T-cell (primary cell): ENCODE measurements around the gene PLK5. TPM values are rescaled to one million over a fixed set of nuclear protein-coding genes. Genes with fewer than 3 reads are reported as not detected.
A peak's percentile ranks its signal among the peaks of the same experiment; 100 is the strongest.

Experiments used
- ATAC-seq, 4 experiments: fragments of 200-7000 bp in 3 of 4; fragments of 150-1000 bp in 1 of 4; cut with Tn5 transposase; replicated peaks in 1 of 4; 1 replicate in 3 of 4; 2 replicates in 1 of 4; pipeline ENCODE4 v1.10.0; 2021; ENCODE audit warnings: moderate library complexity in 3 of 4, mild to moderate bottlenecking in 2 of 4, moderate number of reproducible peaks in 1 of 4
- CTCF ChIA-PET, 2 donors: fragments of 300-600 bp; sonication (Branson Sonifier 250); formaldehyde crosslinking; loops; one replicate each; lab custom pipeline; 2022; ENCODE audit warnings: antibody characterized with exemption in 2 of 2; lab: Charles Lee
- POLR2A ChIA-PET, 2 donors: fragments of 300-600 bp; sonication (Branson Sonifier 250); formaldehyde crosslinking; loops; one replicate each; lab custom pipeline; 2022; ENCODE audit warnings: antibody characterized with exemption in 2 of 2; lab: Charles Lee
- DNase-seq, 35 experiments: peaks; one replicate each; pipeline versions ENCODE4 v3.0.0 to v3.0.0-alpha.2; 2013 to 2023
- H3K27ac ChIP-seq: one replicate; pipeline ENCODE4 v1.5.1; 2013; ENCODE audit warnings: low read length
- H3K27me3 ChIP-seq, 2 experiments: replicated peaks in 1 of 2; 1 replicate in 1 of 2; 2 replicates in 1 of 2; pipeline versions ENCODE4 v1.6.1 to v1.7.0; 2013; ENCODE audit warnings: low read length in 1 of 2, mixed read lengths in 1 of 2; ENCODE audit not compliant: control insufficient read depth in 2 of 2, insufficient read depth in 2 of 2; ENCODE audit errors: extremely low read depth in 1 of 2
- H3K36me3 ChIP-seq, 2 donors: 1 replicate in 1 of 2; 2 replicates in 1 of 2; pipeline versions ENCODE4 v1.6.1 to v1.7.0; 2013; ENCODE audit warnings: low read length in 1 of 2; ENCODE audit not compliant: control insufficient read depth in 2 of 2, insufficient read depth in 1 of 2; ENCODE audit errors: extremely low read depth in 1 of 2
- H3K4me1 ChIP-seq, 2 experiments: 1 replicate in 1 of 2; 2 replicates in 1 of 2; pipeline versions ENCODE4 v1.6.1 to v1.7.0; 2013; ENCODE audit warnings: low read length in 2 of 2, mixed read lengths in 1 of 2; ENCODE audit not compliant: insufficient read depth in 2 of 2, control insufficient read depth in 1 of 2; ENCODE audit errors: extremely low read depth in 1 of 2
- H3K4me3 ChIP-seq, 2 donors: 1 replicate in 1 of 2; 2 replicates in 1 of 2; pipeline versions ENCODE4 v1.5.1 to v1.7.0; 2013; ENCODE audit warnings: mild to moderate bottlenecking in 2 of 2, low read length in 1 of 2, moderate library complexity in 1 of 2; ENCODE audit not compliant: control insufficient read depth in 1 of 2; ENCODE audit errors: extremely low read depth in 1 of 2
- H3K9me3 ChIP-seq: 2 replicates; pipeline ENCODE4 v1.7.0; 2013
- H3K27ac Mint-ChIP-seq, 2 donors: one replicate each; pipeline ENCODE4 v1.8.0; 2020 to 2021; ENCODE audit warnings: mild to moderate bottlenecking in 2 of 2, mixed read lengths in 2 of 2
- H3K27me3 Mint-ChIP-seq, 2 donors: one replicate each; pipeline ENCODE4 v1.8.0; 2021 to 2022; ENCODE audit warnings: mixed read lengths in 2 of 2
- H3K36me3 Mint-ChIP-seq: one replicate; pipeline ENCODE4 v1.8.0; 2021; ENCODE audit warnings: mixed read lengths
- H3K4me1 Mint-ChIP-seq, 3 donors: one replicate each; pipeline ENCODE4 v1.8.0; 2020 to 2022; ENCODE audit warnings: mixed read lengths in 3 of 3, mild to moderate bottlenecking in 1 of 3
- H3K4me3 Mint-ChIP-seq, 3 donors: one replicate each; pipeline ENCODE4 v1.8.0; 2020 to 2022; ENCODE audit warnings: mild to moderate bottlenecking in 3 of 3, mixed read lengths in 3 of 3, moderate library complexity in 3 of 3
- H3K9me3 Mint-ChIP-seq, 3 donors: one replicate each; pipeline ENCODE4 v1.8.0; 2020 to 2022; ENCODE audit warnings: mixed read lengths in 3 of 3
- WGBS: methylation state at CpG from one replicate; pipeline ENCODE4 v1.1.5; 2013; ENCODE audit warnings: missing lambda C conversion rate; ENCODE audit not compliant: insufficient coverage; 5-methylcytosine and 5-hydroxymethylcytosine counted together
- total RNA-seq, 35 experiments: library from RNA in 6 of 35; stranded (reverse) in 6 of 35; fragments of 120-200 nt in 1 of 35; gene quantifications; one replicate each; pipeline versions ENCODE4 v1.2.1 to v1.2.4 and lab custom pipeline; 2013 to 2026

Gene PLK5
- total RNA-seq, 5 donors from 2014 or later (not counting 1 experiment from before 2014, with no cell fraction given) = not detected

DNA sequence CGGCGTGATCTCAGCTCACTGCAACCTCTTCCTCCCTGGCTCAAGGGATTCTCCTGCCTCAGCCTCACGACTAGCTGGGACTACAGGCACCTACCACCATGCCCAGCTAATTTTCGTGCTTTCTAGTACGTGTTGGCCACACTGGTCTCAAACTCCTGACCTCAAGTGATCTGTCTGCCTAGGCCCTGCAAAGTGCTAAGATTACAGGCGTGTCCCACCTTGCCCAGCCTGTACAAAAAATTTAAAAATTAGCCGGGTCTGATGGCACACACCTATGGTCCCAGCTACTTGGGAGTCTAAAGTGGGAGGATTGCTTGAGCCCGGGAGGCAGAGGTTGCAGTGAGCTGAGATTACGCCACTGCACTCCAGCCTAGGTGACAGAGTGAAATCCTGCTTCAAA is 48.9 kb downstream of the PLK5 start:
- POLR2A ChIA-PET = interaction anchor here in 1 of 2 donors (0.6 kb wide), 1 partner anchor 98 kb away, joined by 4 read pairs; no protein-coding TSS in a partner anchor
- no peak for ATAC-seq
- Histone ChIP-seq H3K4me1 (peaks cover 3 to 8% of the 10 kb centered on the region in 2 experiments), H3K9me3 (no peaks in the 10 kb centered on the region), H3K4me3 (no peak overlapping the region), H3K27ac (no peak overlapping the region), H3K27me3 (peaks cover 0 to 18% of the 10 kb centered on the region in 2 experiments), H3K36me3 (peaks cover 6 to 11% of the 10 kb centered on the region in 2 donors)
- Mint-ChIP-seq H3K27ac (no peak overlapping the region), H3K9me3 (no peaks in the 10 kb centered on the region), H3K4me1 (peaks cover 0 to 17% (median 2%) of the 10 kb centered on the region in 3 donors), H3K27me3 (peaks cover 3 to 5% of the 10 kb centered on the region in 2 donors), H3K4me3 (no peak overlapping the region), H3K36me3 (no peaks in the 10 kb centered on the region)
- DNase-seq = no peak
- WGBS = 86% methylated on average over 7 of the region's 9 CpGs
- CTCF ChIA-PET = interaction anchor here in 1 of 2 donors (0.7 kb wide), 2 partner anchors 161 to 576 kb away, joined by 3 to 4 read pairs; no protein-coding TSS in a partner anchor

DNA sequence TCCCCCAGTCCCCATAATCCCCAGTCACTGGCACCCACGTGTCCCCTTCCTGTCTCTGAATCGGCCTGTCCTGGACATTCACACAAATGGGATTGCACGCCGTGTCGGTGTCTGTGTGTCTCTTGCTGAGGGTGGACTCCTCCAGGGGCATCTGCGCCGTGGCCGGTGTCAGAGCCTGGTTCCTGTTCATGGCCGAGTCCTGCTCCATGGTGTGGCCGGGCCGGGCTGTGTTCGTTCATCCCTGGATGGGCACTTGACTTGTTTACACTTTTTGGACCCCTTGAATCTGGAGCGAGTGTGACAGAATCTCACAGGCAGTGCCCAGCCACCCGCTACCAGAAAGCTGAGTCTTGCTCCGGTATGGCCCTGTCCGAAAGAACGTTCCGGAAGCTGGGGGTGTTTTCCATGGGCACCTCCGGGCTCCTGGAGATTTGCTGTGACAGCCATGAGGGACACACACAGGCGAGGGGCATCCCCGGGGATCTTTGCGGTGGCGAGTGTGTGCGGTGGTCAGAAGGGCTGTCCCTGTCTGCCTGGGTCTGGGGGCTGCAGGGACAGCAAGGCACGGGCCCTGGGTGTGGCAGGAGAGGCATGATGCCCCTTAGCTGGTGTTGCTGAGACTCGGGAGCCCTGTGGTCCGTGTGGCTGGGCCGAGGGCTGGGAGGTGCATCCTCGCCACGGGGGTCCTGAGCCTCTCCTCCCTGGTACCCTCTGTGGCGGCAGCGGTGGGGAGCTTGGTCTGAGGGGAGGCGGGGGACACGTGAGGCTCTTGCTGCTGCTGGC is 50.7 kb downstream of the PLK5 start:
- 93% methylated on average over 32 of the region's 34 CpGs for WGBS

DNA sequence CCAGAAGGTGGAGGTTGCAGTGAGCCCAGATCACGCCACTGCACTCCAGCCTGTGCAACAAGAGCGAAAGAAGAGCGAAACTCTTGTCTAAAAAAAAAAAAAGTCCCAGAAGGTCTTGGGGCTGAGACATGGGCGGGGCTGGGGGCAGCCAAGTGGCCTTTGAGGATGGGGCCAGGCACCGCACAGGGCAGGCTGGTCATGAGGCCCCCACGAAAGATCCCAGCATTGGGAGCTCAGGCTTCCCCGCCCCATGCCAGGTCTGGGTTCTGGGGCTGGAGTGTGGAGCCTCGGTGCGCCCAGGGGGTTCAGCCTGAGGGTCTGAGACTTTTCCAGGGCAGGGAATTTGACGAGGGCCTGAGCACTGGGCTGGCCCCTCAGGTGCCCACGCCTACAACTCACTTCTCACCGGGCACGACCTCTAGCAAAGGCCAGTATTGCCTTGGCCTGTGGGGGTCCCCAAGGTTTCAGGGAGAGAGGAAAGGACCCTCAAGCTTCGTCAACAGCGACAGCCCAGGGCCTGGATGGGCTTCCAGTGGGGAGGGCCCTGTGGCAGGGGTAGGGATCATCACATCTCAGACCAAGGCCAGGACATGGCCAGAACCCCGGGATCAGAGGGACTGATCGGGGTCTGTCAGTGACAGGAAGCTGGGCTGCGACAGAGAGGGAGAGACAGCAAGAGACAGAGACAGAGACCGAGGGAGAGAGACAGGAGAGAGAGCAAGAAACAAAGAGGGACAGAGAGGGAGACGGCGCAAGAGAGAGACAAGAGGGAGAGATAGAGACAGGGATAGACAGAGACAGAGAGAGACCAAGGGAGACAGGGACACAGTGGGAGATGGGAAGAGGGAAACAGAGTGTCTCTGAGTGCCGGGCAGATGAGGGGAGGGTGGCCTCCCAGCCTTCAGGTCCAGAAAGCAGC is 51.7 kb downstream of the PLK5 start:
- ChIA-PET POLR2A (no interaction called here), CTCF (no interaction called here)
- Mint-ChIP-seq H3K9me3 (no peaks in the 10 kb centered on the region), H3K4me1 (peaks cover 0 to 11% (median 0%) of the 10 kb centered on the region in 3 donors), H3K27me3 (peaks cover 0 to under 1% of the 10 kb centered on the region in 2 donors), H3K36me3 (peaks cover 4% of the 10 kb centered on the region), H3K4me3 (no peak overlapping the region), H3K27ac (peak overlapping the region in 1 of 2 donors; percentile 44)
- no peaks in the 10 kb centered on the region for H3K9me3 ChIP-seq
- DNase-seq (no peak), ATAC-seq (no peak)
- 90% methylated on average over 20 of the region's 22 CpGs for WGBS
- no peak overlapping the region for H3K27ac ChIP-seq
- H3K36me3 ChIP-seq = peaks cover 19 to 28% of the 10 kb centered on the region in 2 donors
- peaks cover 0 to 3% of the 10 kb centered on the region in 2 experiments for H3K27me3 ChIP-seq
- no peaks in the 10 kb centered on the region for H3K4me1 ChIP-seq
- H3K4me3 ChIP-seq = no peak overlapping the region

More for the DNA sequence above, 50.7 kb downstream of the PLK5 start:
- Mint-ChIP-seq H3K4me1 (peaks cover 0 to 20% (median 2%) of the 10 kb centered on the region in 3 donors), H3K27ac (no peak overlapping the region), H3K36me3 (no peaks in the 10 kb centered on the region), H3K27me3 (peaks cover 3 to 5% of the 10 kb centered on the region in 2 donors), H3K4me3 (no peak overlapping the region), H3K9me3 (no peaks in the 10 kb centered on the region)
- no peaks in the 10 kb centered on the region for H3K4me1 ChIP-seq
- ChIA-PET CTCF (interaction anchor here in 1 of 2 donors (0.6 kb wide), 1 partner anchor 790 kb away, joined by 3 read pairs; no protein-coding TSS in a partner anchor), POLR2A (interaction anchor here in 1 of 2 donors (0.6 kb wide), 1 partner anchor 76 kb away, joined by 5 read pairs; no protein-coding TSS in a partner anchor)
- no peaks in the 10 kb centered on the region for H3K9me3 ChIP-seq
- peaks cover 0 to 6% of the 10 kb centered on the region in 2 experiments for H3K27me3 ChIP-seq
- H3K4me3 ChIP-seq = no peak overlapping the region
- DNase-seq (no peak), ATAC-seq (no peak)
- H3K36me3 ChIP-seq = peaks cover 19% of the 10 kb centered on the region in 2 donors
- no peak overlapping the region for H3K27ac ChIP-seq

DNA sequence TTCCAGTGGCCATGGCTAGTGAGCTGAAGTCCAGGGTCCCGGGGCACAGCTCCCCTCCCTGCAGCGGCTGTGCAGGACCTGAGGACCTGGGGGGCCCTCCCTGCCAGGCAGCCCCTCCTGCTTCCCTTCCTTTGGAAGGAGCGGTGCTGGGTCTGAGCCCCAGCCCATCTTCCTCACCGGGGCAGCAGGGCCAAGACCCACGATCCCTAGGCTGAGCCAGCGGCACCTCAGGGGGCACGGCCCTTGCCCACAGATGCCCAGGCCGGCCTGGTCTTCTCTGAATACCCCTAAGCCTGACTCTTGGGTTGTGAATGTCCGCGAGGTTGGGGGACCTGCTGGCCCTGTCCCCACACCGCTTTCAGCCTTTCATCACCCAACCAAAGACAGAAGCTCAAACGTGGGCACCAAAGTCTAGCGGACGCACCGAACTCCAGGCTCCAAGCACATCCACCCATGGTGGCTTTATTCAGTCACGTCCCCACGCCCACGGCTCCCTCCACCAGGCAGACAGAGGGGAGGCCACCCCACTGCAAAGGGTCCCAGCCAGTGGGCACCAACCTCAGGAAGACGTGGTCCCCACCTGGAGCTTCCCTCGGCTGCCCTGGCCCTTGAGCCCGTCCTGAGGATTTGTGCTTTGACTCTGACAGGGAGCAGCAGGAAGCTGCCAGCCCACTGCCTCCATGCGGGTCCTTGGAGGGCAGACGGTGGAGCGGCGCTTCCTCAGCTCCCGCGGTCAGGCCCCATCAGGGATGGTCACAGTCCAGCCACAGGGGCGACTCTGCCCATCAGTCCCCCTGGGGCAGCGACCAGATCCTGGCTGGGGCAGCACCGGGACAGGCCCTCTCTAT is 52.6 kb downstream of the PLK5 start:
- ChIA-PET CTCF (no interaction called here), POLR2A (no interaction called here)
- Mint-ChIP-seq H3K27ac (no peak overlapping the region), H3K27me3 (no peaks in the 10 kb centered on the region), H3K9me3 (no peaks in the 10 kb centered on the region), H3K4me1 (peaks cover 0 to 9% (median 0%) of the 10 kb centered on the region in 3 donors), H3K4me3 (no peak overlapping the region), H3K36me3 (peaks cover 11% of the 10 kb centered on the region)
- Histone ChIP-seq H3K27ac (no peak overlapping the region), H3K4me3 (no peak overlapping the region), H3K9me3 (no peaks in the 10 kb centered on the region), H3K36me3 (peaks cover 19 to 37% of the 10 kb centered on the region in 2 donors), H3K4me1 (no peaks in the 10 kb centered on the region), H3K27me3 (peaks cover 0 to 3% of the 10 kb centered on the region in 2 experiments)
- ATAC-seq (peak in 1 of 4 experiments; percentile 12), DNase-seq (no peak)
- WGBS = 93% methylated on average over 28 of the region's 30 CpGs

DNA sequence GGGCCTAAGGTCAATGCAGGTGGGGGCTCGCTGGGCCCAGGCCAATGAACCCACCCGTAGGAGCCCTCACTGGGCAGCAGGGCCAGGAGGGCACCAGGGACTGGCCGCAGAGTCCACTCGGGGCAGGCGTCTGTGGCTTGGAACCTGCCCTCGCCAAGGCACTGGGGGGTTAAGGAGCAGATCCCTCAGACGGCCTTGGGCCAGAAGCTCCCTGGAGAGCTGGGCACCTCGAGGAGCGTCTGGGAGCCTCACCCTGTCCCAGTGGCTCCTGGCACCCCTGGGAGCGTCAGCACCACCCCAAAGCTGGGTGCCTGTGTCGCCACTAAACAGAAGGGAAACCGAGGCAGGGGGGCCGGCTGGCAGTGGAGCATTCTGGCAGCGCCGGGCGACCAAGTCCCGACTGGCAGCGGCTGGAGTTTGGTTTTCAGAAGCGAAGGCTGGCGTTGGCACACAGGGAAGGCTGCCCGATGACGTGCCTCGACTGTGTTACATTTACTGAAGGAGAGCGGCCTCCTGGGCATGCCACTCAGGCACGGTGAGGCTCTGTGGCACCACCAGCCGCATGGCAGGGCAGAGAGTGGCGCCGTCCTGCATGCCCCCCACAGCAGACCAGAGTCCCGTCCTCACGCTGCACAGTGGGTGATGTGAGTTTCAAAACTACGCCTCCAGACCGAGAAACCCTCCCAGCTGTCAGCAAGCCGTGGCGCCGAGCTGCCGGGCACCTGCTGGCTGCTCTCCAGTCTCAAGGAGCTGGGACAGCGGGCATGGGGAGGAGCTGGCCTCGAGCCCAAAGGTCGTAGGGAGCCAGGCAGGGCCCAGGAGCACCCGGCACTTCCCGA is 53.4 kb downstream of the PLK5 start:
- no peaks in the 10 kb centered on the region for H3K4me1 ChIP-seq

More for the DNA sequence above, 53.4 kb downstream of the PLK5 start:
- Histone ChIP-seq H3K27me3 (peaks cover 0 to under 1% of the 10 kb centered on the region in 2 experiments), H3K9me3 (no peaks in the 10 kb centered on the region), H3K4me3 (no peak overlapping the region), H3K36me3 (peaks cover 19 to 43% of the 10 kb centered on the region in 2 donors), H3K27ac (no peak overlapping the region)
- no peak overlapping the region for H3K4me3 Mint-ChIP-seq
- POLR2A ChIA-PET = no interaction called here
- DNase-seq (no peak), ATAC-seq (no peak)
- no peak overlapping the region for H3K27ac Mint-ChIP-seq
- H3K9me3 Mint-ChIP-seq = no peaks in the 10 kb centered on the region
- WGBS = 92% methylated on average over 41 of the region's 41 CpGs
- H3K27me3 Mint-ChIP-seq = no peaks in the 10 kb centered on the region
- CTCF ChIA-PET = no interaction called here
- H3K36me3 Mint-ChIP-seq = peaks cover 11% of the 10 kb centered on the region
- H3K4me1 Mint-ChIP-seq = peaks cover 0 to 9% (median 0%) of the 10 kb centered on the region in 3 donors
